GM21737 (cell line): Measurements from ENCODE around the gene AGO3.
"Not testable (repeated sequence)": the region's sequence is repeated elsewhere in the genome, so short reads cannot be mapped to it uniquely, and the experiment has no call there.

Source experiments
- ATAC-seq: cut with Tn5 transposase; IDR thresholded peaks from one replicate; pipeline ENCODE4 v1.9.1; 2021; ENCODE audit warnings: mild to moderate bottlenecking, moderate library complexity; ENCODE audit not compliant: unreplicated experiment

AGO3 gene

GRCh38 chr1:35930593-35931445 lies at the start of gene AGO3:
AGO3 (plus strand) TSS chr1:35931105; CDS start chr1:35931427, 322 bp downstream.
- peak; percentile 87 for ATAC-seq

DNA sequence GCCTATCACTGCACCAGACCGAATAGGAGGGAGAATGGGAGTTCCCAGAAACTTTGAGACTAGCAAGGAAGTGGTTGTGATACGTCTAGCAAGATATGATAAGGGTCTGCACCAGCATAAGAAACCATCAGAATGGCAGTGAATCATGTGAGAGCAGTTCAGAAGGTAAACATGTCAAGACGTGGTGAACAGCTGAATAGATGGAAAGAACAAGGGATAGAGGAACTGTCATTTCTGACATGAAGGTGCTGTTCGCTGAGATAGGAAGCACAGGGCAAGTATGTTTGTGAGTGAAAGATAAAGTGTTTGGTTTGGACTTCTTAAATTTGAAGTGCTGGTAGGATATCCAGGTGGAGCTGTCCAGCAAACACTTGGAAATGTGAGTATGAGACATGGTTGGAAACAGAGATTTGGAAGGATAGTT lies 49.0 kb upstream of the AGO3 start:
- no peak for ATAC-seq

DNA sequence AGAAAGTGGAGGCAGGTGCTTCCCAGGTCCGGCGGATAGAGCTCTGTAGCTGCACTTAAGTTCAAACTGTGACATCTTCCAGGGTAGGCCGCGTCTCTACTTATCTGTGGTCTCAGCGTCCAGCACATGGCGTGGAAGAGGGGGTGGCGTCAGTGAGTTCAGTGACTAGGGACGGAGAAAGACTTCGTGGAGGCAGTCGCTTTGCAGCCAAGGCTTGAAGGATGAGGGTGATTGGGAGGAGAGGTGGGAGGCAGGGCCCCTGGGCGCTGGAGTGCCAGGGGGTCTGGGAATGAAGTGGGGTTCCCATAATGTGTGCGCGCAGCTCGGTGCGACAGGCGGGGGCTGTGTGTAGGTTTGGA lies 48.3 kb upstream of the AGO3 start:
- no peak for ATAC-seq

DNA sequence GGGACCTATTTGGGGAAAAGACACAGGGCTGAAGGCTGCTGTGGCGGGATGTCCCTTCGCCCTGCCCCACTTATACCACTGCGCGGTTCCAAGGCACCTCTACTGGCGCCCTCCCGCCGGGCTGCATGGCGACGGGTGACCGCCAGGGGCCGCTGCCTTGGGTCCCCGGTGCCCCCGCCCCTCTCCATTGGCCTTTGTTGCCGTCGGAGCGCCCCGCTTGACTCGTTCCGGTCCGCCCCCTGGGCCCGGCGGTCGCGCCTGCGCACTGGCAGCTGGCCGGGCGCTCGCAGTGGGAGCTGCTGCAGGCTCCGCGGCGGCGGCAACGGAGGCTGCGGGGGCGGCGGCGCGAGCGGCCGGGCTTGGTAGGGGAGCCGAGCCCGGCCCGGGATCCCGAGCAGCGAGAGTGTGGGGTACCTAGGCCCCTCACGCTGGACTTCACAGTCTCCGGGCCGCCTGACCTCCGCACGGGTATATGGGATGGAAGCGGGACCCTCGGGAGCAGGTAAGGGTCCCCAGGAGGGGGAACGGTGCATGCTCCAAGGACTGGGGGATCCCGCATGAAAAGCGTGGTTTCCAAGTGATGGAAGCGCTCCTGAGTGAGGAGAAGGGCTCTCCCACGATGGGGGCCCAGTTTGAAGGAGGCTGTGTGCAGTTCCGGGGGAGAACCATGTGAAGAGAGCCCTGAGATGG lies 47.8 kb upstream of the AGO3 start, which contains the start of gene AGO1:
AGO1 (plus strand) TSS at position 265 of the 690 bp plus-strand sequence; CDS start at position 478, 213 bp downstream.
- ATAC-seq, result peak; percentile 83

DNA sequence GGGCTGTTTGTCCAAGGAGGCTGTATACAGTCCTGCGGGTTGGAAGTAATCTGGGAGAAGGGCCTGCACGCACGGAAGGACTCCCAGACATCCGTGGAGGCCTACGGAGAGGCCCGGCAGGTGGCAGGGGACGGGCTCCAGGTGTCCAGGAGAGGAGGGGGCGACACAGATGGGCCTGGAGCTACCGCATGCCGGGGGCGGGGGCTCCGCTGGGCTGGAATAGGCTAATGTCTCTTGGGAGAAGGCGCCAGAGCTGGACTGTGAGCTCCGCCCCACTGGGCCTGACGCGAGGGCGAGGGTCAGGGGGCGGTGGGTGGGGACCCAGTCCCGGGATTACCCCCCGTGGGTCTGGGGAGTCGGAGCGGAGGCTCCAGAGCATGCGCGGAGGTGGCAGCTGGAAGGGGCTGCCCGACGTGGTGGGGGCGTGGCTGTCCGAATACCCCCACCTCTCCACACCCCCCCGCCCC lies 47.2 kb upstream of the AGO3 start:
- ATAC-seq, result no peak

- no peak for ATAC-seq
Observed at GRCh38 chr1:35884934-35885333, 46.0 kb upstream of the AGO3 start.

GRCh38 chr1:35885961-35886558 lies 44.8 kb upstream of the AGO3 start:
- no peak for ATAC-seq

- no peak for ATAC-seq
Observed at GRCh38 chr1:35886577-35887431, 44.1 kb upstream of the AGO3 start.

DNA sequence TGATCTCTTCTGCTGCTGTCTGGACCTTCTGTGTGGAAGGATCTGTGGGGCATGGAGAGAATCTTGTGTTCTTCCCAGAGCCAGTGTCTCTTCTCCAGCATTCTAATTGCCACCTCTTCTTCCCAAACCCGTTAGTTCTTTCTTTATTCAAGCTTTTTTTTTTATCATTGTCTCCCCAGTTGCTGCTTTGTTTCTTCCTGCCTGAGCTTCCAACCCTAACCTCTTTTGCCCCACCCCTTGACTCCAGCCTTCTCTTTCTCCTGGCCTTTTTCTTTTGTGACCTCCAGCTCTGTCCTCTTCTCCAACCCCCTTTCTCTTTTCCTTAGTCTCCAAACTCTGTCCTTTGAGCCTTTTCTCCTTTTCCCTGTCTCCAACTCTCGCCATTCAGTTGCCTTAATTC lies 43.4 kb upstream of the AGO3 start:
- ATAC-seq, result no peak

DNA sequence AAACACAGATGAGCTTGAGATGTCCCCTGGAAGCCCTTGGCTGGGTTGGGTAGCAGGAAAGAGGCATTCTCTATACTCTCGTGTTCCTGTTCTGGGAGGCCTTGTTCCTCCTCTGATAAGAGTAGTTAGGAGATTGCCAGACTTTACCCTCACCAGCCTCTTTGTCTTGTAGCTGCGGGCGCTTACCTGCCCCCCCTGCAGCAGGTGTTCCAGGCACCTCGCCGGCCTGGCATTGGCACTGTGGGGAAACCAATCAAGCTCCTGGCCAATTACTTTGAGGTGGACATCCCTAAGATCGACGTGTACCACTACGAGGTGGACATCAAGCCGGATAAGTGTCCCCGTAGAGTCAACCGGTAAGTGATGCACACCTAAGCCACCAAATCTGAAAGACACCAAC lies 42.6 kb upstream of the AGO3 start:
- no peak for ATAC-seq

DNA sequence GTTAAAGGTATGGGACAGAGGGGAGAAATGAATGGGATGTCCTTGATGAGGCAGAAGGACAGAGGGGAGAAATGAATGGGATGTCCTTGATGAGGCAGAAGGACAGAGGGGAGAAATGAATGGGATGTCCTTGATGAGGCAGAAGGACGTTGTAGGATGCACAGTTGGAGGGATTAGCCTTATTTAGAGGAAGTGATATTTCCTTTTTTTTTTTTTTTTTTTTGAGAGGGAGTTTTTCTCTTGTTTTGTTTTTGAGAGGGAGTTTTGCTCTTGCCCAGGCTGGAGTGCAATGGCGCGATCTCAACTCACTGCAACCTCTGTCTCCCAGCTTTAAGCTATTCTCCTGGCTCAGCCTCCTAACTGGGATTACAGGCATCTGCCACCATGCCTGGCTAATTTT lies 41.9 kb upstream of the AGO3 start:
- not testable (repeated sequence) for ATAC-seq

GRCh38 chr1:35893051-35893879 lies 37.6 kb upstream of the AGO3 start:
- no peak for ATAC-seq

GRCh38 chr1:35894183-35894582 lies 36.7 kb upstream of the AGO3 start:
- peak; percentile 49 for ATAC-seq

- no peak for ATAC-seq
Observed at GRCh38 chr1:35894656-35895055, 36.2 kb upstream of the AGO3 start.

DNA sequence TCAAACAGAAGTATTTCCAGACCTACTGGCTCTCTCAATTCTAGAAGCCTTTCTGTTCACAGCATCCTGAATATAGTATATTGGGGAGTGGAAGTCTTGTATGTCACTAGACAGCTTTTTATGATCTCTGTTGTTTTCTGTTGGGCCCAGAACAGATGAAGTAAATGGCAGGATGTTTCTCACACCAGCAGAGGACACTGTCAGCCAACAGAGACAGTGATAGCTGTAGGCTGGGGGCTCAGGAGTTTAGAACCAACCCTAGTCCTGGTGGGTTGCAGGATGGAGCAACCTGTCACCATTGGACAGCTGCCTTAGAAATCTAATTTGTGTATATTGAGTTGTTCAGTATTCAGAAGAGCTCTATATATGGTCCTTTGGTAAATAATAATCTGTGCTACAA lies 31.0 kb upstream of the AGO3 start:
- ATAC-seq, result no peak

GRCh38 chr1:35901235-35901634 lies 29.7 kb upstream of the AGO3 start:
- ATAC-seq, result no peak

GRCh38 chr1:35902671-35903070 lies 28.2 kb upstream of the AGO3 start:
- ATAC-seq, result no peak

DNA sequence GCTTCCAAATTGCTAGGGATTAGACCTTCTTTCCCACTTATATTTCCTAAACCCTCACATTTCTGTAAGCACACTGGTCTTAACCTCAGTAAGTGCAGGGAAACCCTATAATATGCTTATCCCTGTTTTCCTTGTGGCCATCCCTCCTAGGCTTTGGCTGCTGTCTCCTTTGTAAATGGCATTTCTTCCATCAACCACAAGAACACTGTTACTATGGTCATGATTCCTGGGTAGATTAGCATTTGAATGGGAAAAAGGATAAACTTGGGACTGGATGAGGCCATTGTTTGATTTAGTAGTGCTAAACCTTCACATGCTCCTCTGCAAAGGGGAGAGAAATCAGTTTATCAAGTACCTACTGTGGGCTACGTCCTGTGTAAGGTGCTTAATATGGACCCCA lies 16.2 kb upstream of the AGO3 start:
- no peak for ATAC-seq

- no peak for ATAC-seq
Observed at GRCh38 chr1:35915693-35916092, 15.2 kb upstream of the AGO3 start.

DNA sequence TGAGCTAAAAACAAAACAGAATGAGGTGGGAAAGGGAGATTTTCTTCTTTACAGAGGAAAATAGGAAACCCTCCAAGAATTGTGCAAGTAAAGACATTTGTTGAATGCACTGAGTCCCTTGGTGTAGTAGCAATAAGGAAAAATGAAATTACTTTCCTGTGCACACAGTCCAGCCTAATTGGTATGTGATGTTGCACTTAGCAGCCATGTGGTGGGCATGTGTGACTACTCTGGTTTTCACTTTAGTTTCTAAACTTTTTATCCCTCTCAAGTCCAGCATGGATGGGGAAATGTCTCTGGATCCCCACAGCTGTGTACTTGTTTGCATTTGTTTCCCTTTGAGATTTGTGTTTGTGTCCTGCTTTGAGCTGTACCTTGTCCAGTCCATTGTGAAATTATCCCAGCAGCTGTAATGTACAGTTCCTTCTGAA lies 7.1 kb upstream of the AGO3 start:
- ATAC-seq, result no peak
